GM10266 (cell line): ENCODE results near the gene TEX52.

Source experiments
- DNase-seq: peaks from one replicate; pipeline ENCODE4 v3.0.0; 2012; ENCODE audit errors: extremely low spot score
- TF ChIP-seq, protein P1 (sequence below): IDR thresholded peaks from 2 replicates; pipeline ENCODE4 v1.5.1; 2012; ENCODE audit warnings: mild to moderate bottlenecking, low read depth; ENCODE audit not compliant: control insufficient read depth, insufficient read depth; ENCODE audit errors: missing control alignments

The TEX52 gene

GRCh38 chr12:2862876-2863275, 6.0 kb upstream of the TEX52 start:
- TF ChIP-seq, protein P1, sequence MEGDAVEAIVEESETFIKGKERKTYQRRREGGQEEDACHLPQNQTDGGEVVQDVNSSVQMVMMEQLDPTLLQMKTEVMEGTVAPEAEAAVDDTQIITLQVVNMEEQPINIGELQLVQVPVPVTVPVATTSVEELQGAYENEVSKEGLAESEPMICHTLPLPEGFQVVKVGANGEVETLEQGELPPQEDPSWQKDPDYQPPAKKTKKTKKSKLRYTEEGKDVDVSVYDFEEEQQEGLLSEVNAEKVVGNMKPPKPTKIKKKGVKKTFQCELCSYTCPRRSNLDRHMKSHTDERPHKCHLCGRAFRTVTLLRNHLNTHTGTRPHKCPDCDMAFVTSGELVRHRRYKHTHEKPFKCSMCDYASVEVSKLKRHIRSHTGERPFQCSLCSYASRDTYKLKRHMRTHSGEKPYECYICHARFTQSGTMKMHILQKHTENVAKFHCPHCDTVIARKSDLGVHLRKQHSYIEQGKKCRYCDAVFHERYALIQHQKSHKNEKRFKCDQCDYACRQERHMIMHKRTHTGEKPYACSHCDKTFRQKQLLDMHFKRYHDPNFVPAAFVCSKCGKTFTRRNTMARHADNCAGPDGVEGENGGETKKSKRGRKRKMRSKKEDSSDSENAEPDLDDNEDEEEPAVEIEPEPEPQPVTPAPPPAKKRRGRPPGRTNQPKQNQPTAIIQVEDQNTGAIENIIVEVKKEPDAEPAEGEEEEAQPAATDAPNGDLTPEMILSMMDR, result no peak
- DNase-seq, result no peak

GRCh38 chr12:2860170-2860569, 3.3 kb upstream of the TEX52 start:
- no peak for DNase-seq
- TF ChIP-seq, protein P1, result no peak

- TF ChIP-seq, protein P1, result no peak
Observed at GRCh38 chr12:2858944-2859421, 2.1 kb upstream of the TEX52 start.

DNA sequence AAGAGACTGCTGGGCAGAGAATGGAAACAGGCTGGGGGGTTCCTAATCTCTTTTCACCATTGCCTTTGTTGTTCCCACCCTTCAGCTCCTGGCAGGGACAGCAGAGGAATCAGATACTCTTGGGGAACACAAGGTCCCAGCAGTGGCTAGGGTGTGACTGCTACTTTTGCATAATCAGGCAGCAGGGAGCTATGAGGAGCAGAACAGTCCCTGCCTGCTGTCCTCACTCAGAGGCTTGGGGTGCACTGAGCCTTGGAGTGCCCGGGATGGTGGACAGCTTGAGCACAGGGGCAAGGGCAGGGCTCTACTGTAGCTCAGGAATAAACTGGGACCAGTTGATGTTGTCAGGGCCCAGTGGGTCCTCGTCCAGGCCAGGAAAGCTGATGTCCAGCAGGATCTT, 1.5 kb upstream of the TEX52 start:
- no peak for DNase-seq
- TF ChIP-seq, protein P1, result no peak

More at GRCh38 chr12:2858944-2859421, 2.1 kb upstream of the TEX52 start:
- no peak for DNase-seq

- no peak for DNase-seq
- TF ChIP-seq, protein P1, result no peak
Observed at GRCh38 chr12:2857576-2857975, 737 bp upstream of the TEX52 start.

DNA sequence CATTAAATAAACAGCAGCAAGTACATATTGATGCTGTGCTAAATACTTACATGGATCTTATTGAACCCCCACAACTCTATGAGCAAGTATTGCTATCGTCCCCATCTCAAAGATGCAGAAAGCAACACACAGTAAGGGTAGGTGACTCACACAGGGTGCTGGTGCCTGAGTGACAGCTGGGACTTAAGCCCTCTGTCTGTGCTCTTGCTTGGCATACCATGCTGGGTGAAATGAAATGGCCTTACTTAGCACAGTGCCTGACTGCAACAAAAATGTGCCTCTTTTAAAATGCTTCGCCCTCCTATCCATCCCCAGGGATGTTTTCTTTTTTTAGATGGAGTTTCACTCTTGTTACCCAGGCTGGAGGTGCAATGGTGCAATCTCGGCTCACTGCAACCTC, 788 bp downstream of the TEX52 start:
- TF ChIP-seq, protein P1, result no peak
- no peak for DNase-seq

GRCh38 chr12:2855546-2855945, 1.3 kb downstream of the TEX52 start:
- TF ChIP-seq, protein P1, result no peak
- DNase-seq, result no peak
